GM20000 (cell line): Measurements from ENCODE around the gene MAP6.

Source experiments
- DNase-seq: peaks from one replicate; pipeline ENCODE4 v3.0.0; 2012; ENCODE audit warnings: low spot score
- CTCF ChIP-seq: IDR thresholded peaks from 2 replicates; pipeline ENCODE4 v1.5.1; 2012; ENCODE audit warnings: mild to moderate bottlenecking, control low read depth; ENCODE audit errors: extremely low read depth, missing control alignments

The MAP6 gene

DNA sequence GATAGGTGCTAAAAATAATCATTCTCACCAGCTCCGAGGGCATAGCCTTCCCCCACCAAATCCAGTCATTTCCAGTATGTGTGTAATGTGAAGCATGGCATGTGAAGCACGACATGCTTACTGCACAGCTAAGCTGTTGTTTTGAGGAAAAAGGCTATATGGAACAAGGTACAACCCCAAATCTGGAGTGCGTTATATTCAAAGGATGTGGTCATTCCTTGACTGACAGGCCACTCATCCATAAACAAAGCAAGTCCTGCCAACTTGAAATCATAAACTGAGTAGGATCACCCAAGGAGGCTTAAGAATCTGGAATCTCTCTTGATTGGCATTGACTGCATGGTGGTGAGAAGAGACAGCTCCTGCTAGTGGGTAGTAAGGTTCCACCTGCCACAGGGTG is 3.7 kb downstream of the MAP6 start:
- no peak for TF ChIP-seq CTCF

GRCh38 chr11:75664389-75664788 is 4.4 kb downstream of the MAP6 start:
- no peak for DNase-seq
- no peak for TF ChIP-seq CTCF

More for the DNA sequence above, 3.7 kb downstream of the MAP6 start:
- no peak for DNase-seq

DNA sequence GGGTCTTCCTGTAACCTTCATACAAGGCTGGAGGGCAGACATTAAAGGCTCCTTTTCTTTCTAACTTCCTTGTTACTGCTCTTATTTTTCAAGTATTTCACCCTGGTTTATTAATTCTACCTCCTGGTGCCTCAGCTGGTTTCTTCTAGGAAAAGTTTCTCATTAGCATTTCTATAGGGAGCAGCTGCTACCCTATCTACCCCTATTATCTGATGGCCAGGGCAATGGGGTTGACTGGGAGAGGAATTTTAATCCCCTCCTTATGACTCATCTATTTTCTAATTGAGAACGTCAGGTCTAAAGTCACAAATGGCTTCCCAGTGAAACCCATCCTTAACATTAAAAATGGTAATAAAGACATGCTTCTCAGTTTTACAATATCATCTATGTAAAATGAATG is 5.0 kb downstream of the MAP6 start:
- no peak for DNase-seq
- no peak for TF ChIP-seq CTCF

GRCh38 chr11:75659836-75660235 is 9.0 kb downstream of the MAP6 start:
- no peak for TF ChIP-seq CTCF
- no peak for DNase-seq

DNA sequence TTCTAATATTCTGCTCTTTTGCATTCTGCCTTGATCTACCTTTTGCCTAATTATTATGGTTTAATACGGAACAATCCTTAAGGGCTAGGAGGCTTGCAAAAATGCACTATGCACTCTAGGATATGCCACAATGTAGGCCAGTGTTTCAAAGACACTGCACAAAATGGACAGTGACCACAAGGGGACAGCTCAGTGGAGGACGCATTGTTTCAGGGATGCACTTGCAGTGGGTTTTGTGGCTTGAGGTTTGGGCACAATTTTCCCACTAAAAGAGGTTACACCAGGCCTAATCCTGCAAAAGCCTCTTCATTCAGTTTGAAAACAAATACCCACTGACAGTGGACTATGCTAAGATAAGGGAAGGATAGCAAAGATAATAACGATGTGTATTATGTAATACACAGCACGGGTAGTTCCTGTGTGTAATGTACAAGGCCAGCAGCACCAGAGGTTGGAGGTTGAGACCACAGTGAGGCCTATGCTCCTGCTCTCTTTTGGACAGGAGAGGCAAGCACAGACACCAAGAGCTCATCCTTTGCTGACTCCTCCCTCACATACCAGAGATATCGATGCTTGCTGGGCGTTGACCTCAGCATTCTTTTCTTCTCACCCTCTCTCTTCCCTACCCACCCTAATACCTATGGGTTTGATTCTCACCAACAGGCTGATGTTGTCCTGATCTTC is 12.7 kb downstream of the MAP6 start:
- TF ChIP-seq CTCF = no peak
- no peak for DNase-seq

- no peak for DNase-seq
Measured at GRCh38 chr11:75655605-75656004, 13.2 kb downstream of the MAP6 start.

GRCh38 chr11:75654314-75654713 is 14.5 kb downstream of the MAP6 start:
- no peak for TF ChIP-seq CTCF
- DNase-seq = peak; percentile 61

More at GRCh38 chr11:75655605-75656004, 13.2 kb downstream of the MAP6 start:
- no peak for TF ChIP-seq CTCF
